ENCODE measurements around the gene GPATCH1. TPM values are rescaled to one million over a fixed set of nuclear protein-coding genes. Genes with fewer than 3 reads are reported as not detected.

GPATCH1 gene
- total RNA-seq, 6 experiments from 2014 or later, result 5.9 to 7.8 (median 7.0) TPM

GRCh38 chr19:33085570-33086128 lies 4.7 kb downstream of the GPATCH1 start:
- no peaks in the 10 kb centered on the region for H3K9me3 Mint-ChIP-seq
- no peaks in the 10 kb centered on the region; the same call in 1 of the 2 replicates for H3K27me3 Mint-ChIP-seq (ENCODE audit: insufficient read depth)
- no peak overlapping the region for H3K27ac Mint-ChIP-seq
- TF ChIP-seq CTCF (IDR thresholded peaks at IDR 0.05), result no peak
- H3K4me3 Mint-ChIP-seq, result no peak overlapping the region
- 0 out of 2 replicates have a peak, but pooled peaks cover 7% of the 10 kb centered on the region for H3K36me3 Mint-ChIP-seq (ENCODE audit: low read depth)
- peaks cover 15% of the 10 kb centered on the region for H3K4me1 Mint-ChIP-seq (ENCODE audit: low read depth)
- DNase-seq, result no peak

GRCh38 chr19:33086955-33087354 lies 6.0 kb downstream of the GPATCH1 start:
- no peak for TF ChIP-seq CTCF (IDR thresholded peaks at IDR 0.05)
- Mint-ChIP-seq H3K36me3 (ENCODE audit: low read depth) (0 out of 2 replicates have a peak, but pooled peaks cover 10% of the 10 kb centered on the region), H3K27me3 (ENCODE audit: insufficient read depth) (no peaks in the 10 kb centered on the region), H3K4me1 (ENCODE audit: low read depth) (peaks cover 4% of the 10 kb centered on the region), H3K4me3 (no peak overlapping the region), H3K9me3 (no peaks in the 10 kb centered on the region), H3K27ac (no peak overlapping the region)
- DNase-seq, result no peak

- Mint-ChIP-seq H3K4me1 (ENCODE audit: low read depth) (no peaks in the 10 kb centered on the region), H3K36me3 (ENCODE audit: low read depth) (0 out of 2 replicates have a peak, but pooled peaks cover 10% of the 10 kb centered on the region), H3K27ac (no peak overlapping the region), H3K9me3 (no peaks in the 10 kb centered on the region), H3K4me3 (no peak overlapping the region), H3K27me3 (ENCODE audit: insufficient read depth) (no peaks in the 10 kb centered on the region)
- no peak for TF ChIP-seq CTCF (IDR thresholded peaks at IDR 0.05)
- no peak for DNase-seq
These were observed 8.0 kb downstream of the GPATCH1 start for GRCh38 chr19:33089010-33089409.

- H3K27ac Mint-ChIP-seq, result no peak overlapping the region
- no peaks in the 10 kb centered on the region for H3K9me3 Mint-ChIP-seq
- H3K4me3 Mint-ChIP-seq, result no peak overlapping the region
- H3K27me3 Mint-ChIP-seq (ENCODE audit: insufficient read depth), result no peaks in the 10 kb centered on the region
- 0 out of 2 replicates have a peak, but pooled peaks cover 16% of the 10 kb centered on the region for H3K36me3 Mint-ChIP-seq (ENCODE audit: low read depth)
- DNase-seq, result no peak
- TF ChIP-seq CTCF (IDR thresholded peaks at IDR 0.05), result no peak
- no peaks in the 10 kb centered on the region for H3K4me1 Mint-ChIP-seq (ENCODE audit: low read depth)
These were observed 9.2 kb downstream of the GPATCH1 start for GRCh38 chr19:33090179-33090578.

GRCh38 chr19:33093420-33094210 lies 12.6 kb downstream of the GPATCH1 start:
- TF ChIP-seq CTCF (IDR thresholded peaks at IDR 0.05), result no peak
- Mint-ChIP-seq H3K36me3 (ENCODE audit: low read depth) (peaks cover 31% of the 10 kb centered on the region), H3K27ac (no peak overlapping the region), H3K4me1 (ENCODE audit: low read depth) (peaks cover 9% of the 10 kb centered on the region), H3K9me3 (no peaks in the 10 kb centered on the region), H3K27me3 (ENCODE audit: insufficient read depth) (no peaks in the 10 kb centered on the region), H3K4me3 (no peak overlapping the region)
- no peak for DNase-seq
